ENCODE results near the gene PPARGC1A.

GRCh38 chr4:23779839-23780238 is 110.0 kb downstream of the PPARGC1A start:
- TF ChIP-seq CTCF (IDR thresholded peaks at IDR 0.05) (no peak), ATF3 (CRISPR knock-in tag; conservative IDR thresholded peaks at IDR 0.05) (no peak), MAX (CRISPR knock-in tag; IDR thresholded peaks at IDR 0.05) (no peak), ZSCAN18 (CRISPR knock-in tag; IDR thresholded peaks at IDR 0.05) (no peak), CREB1 (CRISPR knock-in tag; IDR thresholded peaks at IDR 0.05) (no peak), JAZF1 (CRISPR knock-in tag; IDR thresholded peaks at IDR 0.05) (no peak), NR3C1 (CRISPR knock-in tag; conservative IDR thresholded peaks at IDR 0.05; ENCODE audit: low read depth) (no peak), IRF1 (CRISPR knock-in tag; IDR thresholded peaks at IDR 0.05) (no peak), GTF2I (CRISPR knock-in tag; conservative IDR thresholded peaks at IDR 0.05) (no peak), TEAD4 (CRISPR knock-in tag; IDR thresholded peaks at IDR 0.05) (no peak)
